ENCODE data around the gene SLK. TPM values are rescaled to one million over a fixed set of nuclear protein-coding genes. Genes with fewer than 3 reads are reported as not detected.

Gene SLK
- total and polyA plus RNA-seq, 2 of the 4 experiments (the other 2 are of a cell fraction), result 8.1 to 21.5 TPM

GRCh38 chr10:104046651-104047050 lies 79.7 kb downstream of the SLK start:
- CTCF ChIA-PET, result interaction anchor here (1.2 kb wide), 1 partner anchor 75 kb away, joined by 3 read pairs; the partner anchor contains the start of gene SFR1
- H3K23ac ChIP-seq (ENCODE audit: low read depth, low read length), result no peak overlapping the region
- H2BK15ac ChIP-seq (ENCODE audit: low read depth, low read length), result no peak overlapping the region
- intact Hi-C loops (cut with micrococcal nuclease), result no loop called here
- H2AK9ac ChIP-seq (replicated peaks; ENCODE audit: low read depth, low read length, poor library complexity), result no peak overlapping the region
- no peaks in the 10 kb centered on the region for H3K9me3 ChIP-seq (ENCODE audit: control insufficient read depth, insufficient read depth, low read length)
- H2AK5ac ChIP-seq (ENCODE audit: low read depth, low read length), result no peak overlapping the region
- no peak overlapping the region for H3K14ac ChIP-seq (replicated peaks; ENCODE audit: low read depth, low read length)
- H3K27ac ChIP-seq (ENCODE audit: insufficient read depth, low read length), result no peak overlapping the region
- no peak overlapping the region for H2BK20ac ChIP-seq (ENCODE audit: low read depth, low read length)
- in situ Hi-C loops (cut with MboI; ENCODE audit: low sequenced_read_pairs), result loop anchor here (5.0 kb wide), 1 partner anchor 301 kb away; no protein-coding TSS in a partner anchor
- no peak overlapping the region for H3K4me3 ChIP-seq (ENCODE audit: insufficient read depth, low read depth, low read length)
- DNase-seq (no peak), ATAC-seq (ENCODE audit: low read depth) (no peak)
- no peaks in the 10 kb centered on the region for H3K36me3 ChIP-seq (ENCODE audit: control insufficient read depth, insufficient read depth, low read length)
- H2AFZ ChIP-seq (replicated peaks; ENCODE audit: low read length, poor library complexity), result peak overlapping the region; percentile 23
- H4K20me1 ChIP-seq (ENCODE audit: insufficient read depth, low read length), result no peaks in the 10 kb centered on the region
- H3K9me1 ChIP-seq (ENCODE audit: insufficient read depth, low read length), result no peaks in the 10 kb centered on the region
- H3K4me1 ChIP-seq (ENCODE audit: control insufficient read depth, insufficient read depth, low read length), result 0 out of 2 replicates have a peak, but pooled peaks cover 3% of the 10 kb centered on the region
- H2BK120ac ChIP-seq (ENCODE audit: low read depth, low read length), result no peak overlapping the region
- H3K4me2 ChIP-seq (ENCODE audit: low read depth, low read length), result no peak overlapping the region
- no peaks in the 10 kb centered on the region for H3K79me1 ChIP-seq (ENCODE audit: low read depth in 1 of 2, low read length in 2 of 2)
- TF ChIP-seq, protein P1, sequence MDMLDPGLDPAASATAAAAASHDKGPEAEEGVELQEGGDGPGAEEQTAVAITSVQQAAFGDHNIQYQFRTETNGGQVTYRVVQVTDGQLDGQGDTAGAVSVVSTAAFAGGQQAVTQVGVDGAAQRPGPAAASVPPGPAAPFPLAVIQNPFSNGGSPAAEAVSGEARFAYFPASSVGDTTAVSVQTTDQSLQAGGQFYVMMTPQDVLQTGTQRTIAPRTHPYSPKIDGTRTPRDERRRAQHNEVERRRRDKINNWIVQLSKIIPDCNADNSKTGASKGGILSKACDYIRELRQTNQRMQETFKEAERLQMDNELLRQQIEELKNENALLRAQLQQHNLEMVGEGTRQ (IDR thresholded peaks at IDR 0.05; ENCODE audit: low read depth, low read length), result no peak
- TF ChIP-seq, protein P2, sequence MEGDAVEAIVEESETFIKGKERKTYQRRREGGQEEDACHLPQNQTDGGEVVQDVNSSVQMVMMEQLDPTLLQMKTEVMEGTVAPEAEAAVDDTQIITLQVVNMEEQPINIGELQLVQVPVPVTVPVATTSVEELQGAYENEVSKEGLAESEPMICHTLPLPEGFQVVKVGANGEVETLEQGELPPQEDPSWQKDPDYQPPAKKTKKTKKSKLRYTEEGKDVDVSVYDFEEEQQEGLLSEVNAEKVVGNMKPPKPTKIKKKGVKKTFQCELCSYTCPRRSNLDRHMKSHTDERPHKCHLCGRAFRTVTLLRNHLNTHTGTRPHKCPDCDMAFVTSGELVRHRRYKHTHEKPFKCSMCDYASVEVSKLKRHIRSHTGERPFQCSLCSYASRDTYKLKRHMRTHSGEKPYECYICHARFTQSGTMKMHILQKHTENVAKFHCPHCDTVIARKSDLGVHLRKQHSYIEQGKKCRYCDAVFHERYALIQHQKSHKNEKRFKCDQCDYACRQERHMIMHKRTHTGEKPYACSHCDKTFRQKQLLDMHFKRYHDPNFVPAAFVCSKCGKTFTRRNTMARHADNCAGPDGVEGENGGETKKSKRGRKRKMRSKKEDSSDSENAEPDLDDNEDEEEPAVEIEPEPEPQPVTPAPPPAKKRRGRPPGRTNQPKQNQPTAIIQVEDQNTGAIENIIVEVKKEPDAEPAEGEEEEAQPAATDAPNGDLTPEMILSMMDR (conservative IDR thresholded peaks at IDR 0.05; ENCODE audit: low read depth, low read length), result no peak
- TF ChIP-seq RAD21 (IDR thresholded peaks at IDR 0.05; ENCODE audit: low read length), result no peak
- TF ChIP-seq, protein P3, sequence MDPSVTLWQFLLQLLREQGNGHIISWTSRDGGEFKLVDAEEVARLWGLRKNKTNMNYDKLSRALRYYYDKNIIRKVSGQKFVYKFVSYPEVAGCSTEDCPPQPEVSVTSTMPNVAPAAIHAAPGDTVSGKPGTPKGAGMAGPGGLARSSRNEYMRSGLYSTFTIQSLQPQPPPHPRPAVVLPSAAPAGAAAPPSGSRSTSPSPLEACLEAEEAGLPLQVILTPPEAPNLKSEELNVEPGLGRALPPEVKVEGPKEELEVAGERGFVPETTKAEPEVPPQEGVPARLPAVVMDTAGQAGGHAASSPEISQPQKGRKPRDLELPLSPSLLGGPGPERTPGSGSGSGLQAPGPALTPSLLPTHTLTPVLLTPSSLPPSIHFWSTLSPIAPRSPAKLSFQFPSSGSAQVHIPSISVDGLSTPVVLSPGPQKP (IDR thresholded peaks at IDR 0.05; ENCODE audit: borderline replicate concordance, low read depth, low read length), result no peak
- no peak for TF ChIP-seq BHLHE40 (IDR thresholded peaks at IDR 0.05; ENCODE audit: low read depth, low read length)
- no peak for TF ChIP-seq NFE2L2 (IDR thresholded peaks at IDR 0.05; ENCODE audit: low read depth, low read length)
- TF ChIP-seq CHD1 (IDR thresholded peaks at IDR 0.05; ENCODE audit: low read depth, low read length), result no peak
- TF ChIP-seq POLR2A (IDR thresholded peaks at IDR 0.05; ENCODE audit: low read depth, low read length), result no peak
- TF ChIP-seq SMC3 (IDR thresholded peaks at IDR 0.05; ENCODE audit: low read depth, low read length), result no peak
- TF ChIP-seq CEBPB (IDR thresholded peaks at IDR 0.05; ENCODE audit: low read depth, low read length), result no peak
- TF ChIP-seq MAZ (IDR thresholded peaks at IDR 0.05; ENCODE audit: borderline replicate concordance, low read depth, low read length), result no peak
- no peak overlapping the region for H4K5ac ChIP-seq (ENCODE audit: low read depth, low read length)
- no peak overlapping the region for H3K56ac ChIP-seq (ENCODE audit: extremely low read depth, insufficient read depth, low read length)
- WGBS, 2 experiments (ENCODE audit: extremely low coverage in 2 of 2, insufficient read length in 1 of 2), result 92% methylated on average over 4 of the region's 6 CpGs; no CpG with 5 or more reads in 1 of the 2 experiments
- dilution Hi-C loops (cut with HindIII; ENCODE audit: low sequenced_read_pairs, unreplicated experiment), result no loop called here
- no peak overlapping the region for H4K8ac ChIP-seq (ENCODE audit: low read depth in 2 of 2, low read length in 2 of 2)
- no peak overlapping the region for H3K18ac ChIP-seq (ENCODE audit: low read depth, low read length)
- no peak overlapping the region for H4K91ac ChIP-seq (ENCODE audit: insufficient read depth, low read depth, low read length)
- no peak overlapping the region for H2BK5ac ChIP-seq (ENCODE audit: low read depth, low read length, poor library complexity, severe bottlenecking)
- no peak overlapping the region for H3K4ac ChIP-seq (ENCODE audit: low read depth, low read length)
- POLR2A ChIA-PET (ENCODE audit: unreplicated experiment), result no interaction called here
- no peaks in the 10 kb centered on the region for H3K27me3 ChIP-seq (ENCODE audit: control insufficient read depth, insufficient read depth, low read length)
- no TSS peak for BruUV-seq (replicated peaks)
- H3K9ac ChIP-seq (ENCODE audit: low read depth, low read length), result no peak overlapping the region

Data from IMR-90 (cell line).